PC-3 (cell line): ENCODE data around the gene ASMTL. TPM values are rescaled to one million over a fixed set of nuclear protein-coding genes. Genes with fewer than 3 reads are reported as not detected.

ENCODE experiments used
- ATAC-seq: fragments of 200-7000 bp; cut with Tn5 transposase; 2 replicates; pipeline ENCODE4 v1.9.1; 2020; ENCODE audit warnings: mild to moderate bottlenecking, moderate library complexity
- BruUV-seq: library from RNA; stranded (reverse); fragments of 400-500 nt; replicated peaks from 2 replicates; lab custom pipeline; 2021; lab: Mats Ljungman, UMichigan
- CTCF ChIA-PET: fragments of 300-600 bp; sonication (Branson Sonifier 250); formaldehyde crosslinking; loops from one replicate; lab custom pipeline; 2022; ENCODE audit warnings: antibody characterized with exemption; lab: Charles Lee
- POLR2A ChIA-PET: fragments of 300-600 bp; sonication (Branson Sonifier 250); formaldehyde crosslinking; loops from one replicate; lab custom pipeline; 2022; ENCODE audit warnings: antibody characterized with exemption; ENCODE audit not compliant: unreplicated experiment; lab: Charles Lee
- DNase-seq: peaks from one replicate; pipeline ENCODE4 v3.0.0-alpha.2; 2015
- H2AFZ ChIP-seq: fragments of 300-600 bp; sonication (generic); 2 replicates; pipeline ENCODE4 v1.6.0; 2016; ENCODE audit warnings: antibody characterized with exemption, low read length
- H3F3A ChIP-seq: fragments of 300-600 bp; sonication (generic); one replicate; pipeline ENCODE4 v1.6.0; 2017; ENCODE audit warnings: antibody characterized with exemption, low read length, control low read depth, mild to moderate bottlenecking; ENCODE audit not compliant: unreplicated experiment
- H3K27ac ChIP-seq: fragments of 300-600 bp; sonication (generic); 2 replicates; pipeline ENCODE4 v1.5.1; 2016; ENCODE audit warnings: mild to moderate bottlenecking, low read length
- H3K27me3 ChIP-seq: fragments of 300-600 bp; sonication (generic); 2 replicates; pipeline ENCODE4 v1.6.1; 2016; ENCODE audit warnings: low read length, mixed read lengths
- H3K36me3 ChIP-seq: fragments of 300-600 bp; sonication (generic); 2 replicates; pipeline ENCODE4 v1.6.1; 2016; ENCODE audit warnings: low read depth, mixed run types, low read length, mixed read lengths
- H3K4me1 ChIP-seq: fragments of 300-600 bp; sonication (generic); 2 replicates; pipeline ENCODE4 v1.5.1; 2016; ENCODE audit warnings: low read length; ENCODE audit not compliant: insufficient read depth
- H3K4me2 ChIP-seq: fragments of 300-600 bp; sonication (generic); 2 replicates; pipeline ENCODE4 v1.6.0; 2016; ENCODE audit warnings: low read length
- H3K4me3 ChIP-seq: fragments of 300-600 bp; sonication (generic); 2 replicates; pipeline ENCODE4 v1.5.1; 2016; ENCODE audit warnings: mild to moderate bottlenecking, low read length, mixed read lengths
- H3K79me2 ChIP-seq: fragments of 300-600 bp; sonication (generic); 2 replicates; pipeline ENCODE4 v1.6.1; 2017; ENCODE audit warnings: low read length, mixed read lengths
- H3K9ac ChIP-seq: fragments of 300-600 bp; sonication (generic); 2 replicates; pipeline ENCODE4 v1.6.0; 2016; ENCODE audit warnings: mild to moderate bottlenecking, low read length
- H3K9me2 ChIP-seq: fragments of 300-600 bp; sonication (generic); replicated peaks from 2 replicates; pipeline ENCODE4 v1.6.1; 2016; ENCODE audit warnings: mixed run types, low read length, mixed read lengths
- H3K9me3 ChIP-seq: fragments of 300-600 bp; sonication (generic); 2 replicates; pipeline ENCODE4 v1.6.1; 2016; ENCODE audit warnings: low read length, mixed read lengths
- H4K20me1 ChIP-seq: fragments of 300-600 bp; sonication (generic); 2 replicates; pipeline ENCODE4 v1.6.1; 2016; ENCODE audit warnings: low read length, mixed read lengths
- EZH2 ChIP-seq: fragments of 300-600 bp; sonication (generic); IDR thresholded peaks from one replicate; pipeline ENCODE4 v1.6.1; 2017; ENCODE audit warnings: antibody characterized with exemption, mild to moderate bottlenecking, low read length; ENCODE audit not compliant: unreplicated experiment
- EZH2phosphoT487 ChIP-seq: fragments of 300-600 bp; sonication (generic); IDR thresholded peaks from 2 replicates; pipeline ENCODE4 v1.6.1; 2018; ENCODE audit warnings: mild to moderate bottlenecking, antibody characterized with exemption, low read length, borderline replicate concordance
- intact Hi-C: fragments of 100-400 bp; cut with micrococcal nuclease; formaldehyde crosslinking; loops from 2 replicates; pipeline ENCODE4 v1.9.0; 2023
- total RNA-seq: library from RNA; depleted of rRNA; stranded (reverse); fragments of >200 nt; gene quantifications from 2 replicates; pipeline ENCODE4 v1.2.3, GENCODE V29; 2014
- TF ChIP-seq, protein P1 (sequence below): fragments of 300-600 bp; sonication (generic); conservative IDR thresholded peaks from 2 replicates; pipeline ENCODE4 v1.5.1; 2017; ENCODE audit warnings: antibody characterized with exemption, low read depth, mild to moderate bottlenecking, low read length

ASMTL gene
- total RNA-seq, 1 experiment from 2014 or later = 6.7 TPM

DNA sequence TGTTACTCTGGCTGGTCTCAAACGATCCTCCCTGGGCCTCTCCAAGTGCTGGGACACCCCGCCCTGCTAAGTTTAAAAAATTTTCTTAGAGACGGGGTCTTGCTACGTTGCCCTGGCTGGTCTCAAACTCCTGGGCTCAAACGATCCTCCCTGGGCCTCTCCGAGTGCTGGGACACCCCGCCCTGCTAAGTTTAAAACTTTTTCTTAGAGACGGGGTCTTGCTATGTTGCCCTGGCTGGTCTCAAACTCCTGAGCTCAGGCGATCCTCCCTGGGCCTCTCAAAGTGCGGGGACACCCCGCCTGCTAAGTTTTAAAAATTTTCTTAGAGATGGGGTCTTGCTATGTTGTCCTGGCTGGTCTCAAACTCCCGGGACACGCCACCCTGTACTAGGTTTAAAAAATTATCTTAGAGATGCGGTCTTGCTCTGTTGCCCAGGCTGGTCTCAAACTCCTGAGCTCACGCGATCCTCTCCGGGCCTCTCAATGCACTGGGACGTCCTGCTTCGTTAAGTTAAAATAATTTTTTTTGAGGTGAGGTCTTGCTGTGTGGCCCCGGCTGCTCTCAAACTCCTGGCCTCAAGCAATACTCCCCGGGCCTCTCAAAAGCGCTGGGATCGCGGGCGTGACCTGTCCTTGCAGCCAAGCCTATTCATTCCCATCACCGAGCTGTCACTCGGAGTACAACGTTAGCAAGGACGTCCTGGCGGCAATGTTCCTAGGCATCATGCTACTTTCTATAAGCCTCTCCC, 61.9 kb downstream of the ASMTL start:
- Histone ChIP-seq H3K4me1 (peaks cover 6% of the 10 kb centered on the region; the same call in 1 of the 2 replicates), H2AFZ (no peak overlapping the region), H3K36me3 (peaks cover 49% of the 10 kb centered on the region), H3K9ac (peak overlapping the region; percentile 100), H4K20me1 (peaks cover 57% of the 10 kb centered on the region), H3K4me2 (peak overlapping the region; percentile 96), H3F3A (no peaks in the 10 kb centered on the region), H3K9me3 (no peaks in the 10 kb centered on the region), H3K27ac (peak overlapping the region; percentile 96; the same call in 1 of the 2 replicates), H3K4me3 (peak overlapping the region; percentile 97), H3K27me3 (no peaks in the 10 kb centered on the region), H3K9me2 (no peaks in the 10 kb centered on the region), H3K79me2 (peaks cover 70% of the 10 kb centered on the region)
- BruUV-seq = no TSS peak
- DNase-seq (no peak), ATAC-seq (no peak)
- ChIA-PET CTCF (no interaction called here), POLR2A (no interaction called here)
- TF ChIP-seq EZH2phosphoT487 = no peak
- TF ChIP-seq EZH2 = no peak
- TF ChIP-seq, protein P1, sequence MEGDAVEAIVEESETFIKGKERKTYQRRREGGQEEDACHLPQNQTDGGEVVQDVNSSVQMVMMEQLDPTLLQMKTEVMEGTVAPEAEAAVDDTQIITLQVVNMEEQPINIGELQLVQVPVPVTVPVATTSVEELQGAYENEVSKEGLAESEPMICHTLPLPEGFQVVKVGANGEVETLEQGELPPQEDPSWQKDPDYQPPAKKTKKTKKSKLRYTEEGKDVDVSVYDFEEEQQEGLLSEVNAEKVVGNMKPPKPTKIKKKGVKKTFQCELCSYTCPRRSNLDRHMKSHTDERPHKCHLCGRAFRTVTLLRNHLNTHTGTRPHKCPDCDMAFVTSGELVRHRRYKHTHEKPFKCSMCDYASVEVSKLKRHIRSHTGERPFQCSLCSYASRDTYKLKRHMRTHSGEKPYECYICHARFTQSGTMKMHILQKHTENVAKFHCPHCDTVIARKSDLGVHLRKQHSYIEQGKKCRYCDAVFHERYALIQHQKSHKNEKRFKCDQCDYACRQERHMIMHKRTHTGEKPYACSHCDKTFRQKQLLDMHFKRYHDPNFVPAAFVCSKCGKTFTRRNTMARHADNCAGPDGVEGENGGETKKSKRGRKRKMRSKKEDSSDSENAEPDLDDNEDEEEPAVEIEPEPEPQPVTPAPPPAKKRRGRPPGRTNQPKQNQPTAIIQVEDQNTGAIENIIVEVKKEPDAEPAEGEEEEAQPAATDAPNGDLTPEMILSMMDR = no peak
- intact Hi-C loops = no loop called here

DNA sequence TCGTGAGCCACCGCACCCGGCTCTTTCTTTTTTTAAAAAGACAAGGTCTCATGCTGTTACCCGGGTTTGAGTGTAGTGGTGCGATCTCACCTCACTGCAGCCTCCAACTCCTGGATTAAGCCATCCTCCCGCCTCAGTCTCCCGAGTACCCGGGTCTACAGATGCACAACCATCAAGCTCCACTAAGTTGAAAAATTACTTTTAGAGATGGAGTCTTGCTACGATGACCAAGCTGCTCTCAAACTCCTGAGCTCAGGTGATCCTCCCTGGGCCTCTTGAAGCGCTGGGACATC, 62.8 kb downstream of the ASMTL start:
- Histone ChIP-seq H3K79me2 (peaks cover 62% of the 10 kb centered on the region), H3K27me3 (no peaks in the 10 kb centered on the region), H3K4me3 (peak overlapping the region; percentile 97; the same call in 1 of the 2 replicates), H4K20me1 (peaks cover 65% of the 10 kb centered on the region), H3K27ac (no peak overlapping the region), H3K9me2 (no peaks in the 10 kb centered on the region), H3K4me1 (peaks cover 6% of the 10 kb centered on the region; the same call in 1 of the 2 replicates), H3F3A (no peaks in the 10 kb centered on the region), H2AFZ (no peak overlapping the region), H3K36me3 (peaks cover 57% of the 10 kb centered on the region), H3K9me3 (no peaks in the 10 kb centered on the region), H3K4me2 (peak overlapping the region; percentile 96), H3K9ac (no peak overlapping the region)
- DNase-seq (no peak), ATAC-seq (no peak)
- BruUV-seq = no TSS peak
- ChIA-PET POLR2A (no interaction called here), CTCF (no interaction called here)
- no peak for TF ChIP-seq EZH2phosphoT487
- intact Hi-C loops = no loop called here

DNA sequence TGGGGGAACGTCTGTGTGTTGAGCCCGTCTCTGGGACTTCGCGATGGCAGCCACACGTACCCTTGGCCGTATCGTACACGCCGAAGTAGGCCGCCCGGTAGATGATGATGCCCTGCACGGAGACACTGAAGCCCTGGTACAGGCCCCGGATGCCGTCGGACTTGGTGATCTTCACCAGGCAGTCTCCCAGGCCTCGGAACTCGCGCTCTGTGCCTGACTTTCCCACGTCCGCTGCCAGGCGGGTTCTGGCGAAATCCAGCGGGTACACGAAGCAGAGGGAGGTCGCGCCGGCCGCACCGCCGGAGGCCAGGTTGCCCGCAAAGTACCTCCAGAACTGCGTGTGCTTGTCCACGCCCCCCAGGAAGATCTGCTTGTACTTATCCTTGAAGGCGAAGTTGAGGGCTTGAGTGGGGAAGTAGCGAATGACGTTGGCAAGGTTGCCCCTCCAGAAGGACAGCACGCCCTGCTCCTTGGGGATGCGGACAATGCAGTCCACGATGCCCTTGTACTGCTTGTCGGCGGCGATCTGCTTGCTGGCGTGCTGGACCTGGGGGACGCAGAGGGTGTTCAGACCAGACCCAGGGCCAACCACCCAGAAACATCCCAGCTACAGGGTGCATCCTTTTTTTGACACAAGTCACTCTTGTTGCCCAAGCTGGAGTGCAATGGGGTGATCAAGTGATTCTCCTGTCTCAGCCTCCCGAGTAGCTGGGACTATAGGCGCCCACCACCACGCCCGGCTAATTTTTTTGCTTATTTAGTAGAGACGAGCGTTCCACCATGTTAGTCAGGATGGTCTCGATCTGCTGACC, 63.3 kb downstream of the ASMTL start:
- Histone ChIP-seq H3K4me3 (no peak overlapping the region), H3K27me3 (no peaks in the 10 kb centered on the region), H3K9me3 (no peaks in the 10 kb centered on the region), H3K9ac (no peak overlapping the region), H3F3A (no peaks in the 10 kb centered on the region), H3K36me3 (peaks cover 57% of the 10 kb centered on the region), H2AFZ (no peak overlapping the region), H3K4me1 (peaks cover 6% of the 10 kb centered on the region; the same call in 1 of the 2 replicates), H3K4me2 (no peak overlapping the region), H3K79me2 (peaks cover 56% of the 10 kb centered on the region), H3K9me2 (no peaks in the 10 kb centered on the region), H4K20me1 (peaks cover 65% of the 10 kb centered on the region), H3K27ac (no peak overlapping the region)
- BruUV-seq = no TSS peak
- CTCF ChIA-PET = no interaction called here
- TF ChIP-seq, protein P1 = no peak
- no peak for TF ChIP-seq EZH2phosphoT487
- no peak for TF ChIP-seq EZH2
- intact Hi-C loops = no loop called here
- ATAC-seq (no peak), DNase-seq (no peak)
- POLR2A ChIA-PET = no interaction called here
